Transverse colon (tissue), 3 donors: ENCODE data around the gene DUT.

ENCODE experiments used
- POLR2A ChIP-seq: fragments of 450-650 bp; IDR thresholded peaks from one replicate; pipeline ENCODE4 v1.6.1; 2016; ENCODE audit warnings: antibody characterized with exemption, mild to moderate bottlenecking, moderate library complexity
- POLR2AphosphoS5 ChIP-seq, 3 donors: sonication (generic); formaldehyde crosslinking; IDR thresholded peaks; one replicate each; pipeline ENCODE4 v1.6.1; 2016; ENCODE audit warnings: antibody characterized with exemption in 3 of 3

DNA sequence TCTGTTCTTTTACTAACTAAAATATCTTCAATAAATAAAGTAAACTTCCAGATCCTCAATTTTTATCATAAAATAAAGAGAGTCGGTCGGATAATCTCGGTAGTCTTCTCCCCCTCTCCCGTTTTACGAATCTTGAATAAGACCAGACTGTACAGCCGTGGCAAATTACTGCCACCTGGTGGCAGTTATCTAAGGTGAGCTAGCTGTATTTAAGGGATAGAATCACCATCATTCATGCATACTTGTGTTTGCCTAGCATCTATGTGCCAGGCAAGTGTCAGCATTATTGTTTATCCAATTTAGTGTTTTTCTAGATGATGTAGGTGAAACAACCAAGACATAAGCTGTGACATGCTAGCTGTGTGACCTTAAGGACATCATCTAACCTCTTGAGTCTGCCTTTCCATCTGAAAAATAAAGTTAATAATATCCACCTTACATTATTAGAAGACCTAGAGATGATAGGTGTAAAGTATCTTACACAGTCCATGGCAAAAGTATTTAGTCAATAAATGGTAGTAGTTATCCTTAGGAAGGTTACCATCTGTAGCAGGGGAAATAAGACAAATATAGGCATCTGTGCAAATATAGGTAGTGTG lies 21.3 kb downstream of the DUT start:
- no peak for TF ChIP-seq POLR2A
- no peak for TF ChIP-seq POLR2AphosphoS5 (IDR thresholded peaks at IDR 0.05)
